NCI-H774 (cell line): ENCODE data around the gene SLC39A13.

ENCODE experiments used
- DNase-seq: peaks from one replicate; lab custom pipeline; 2025; lab: John Stamatoyannopoulos, UW

Gene SLC39A13

DNA sequence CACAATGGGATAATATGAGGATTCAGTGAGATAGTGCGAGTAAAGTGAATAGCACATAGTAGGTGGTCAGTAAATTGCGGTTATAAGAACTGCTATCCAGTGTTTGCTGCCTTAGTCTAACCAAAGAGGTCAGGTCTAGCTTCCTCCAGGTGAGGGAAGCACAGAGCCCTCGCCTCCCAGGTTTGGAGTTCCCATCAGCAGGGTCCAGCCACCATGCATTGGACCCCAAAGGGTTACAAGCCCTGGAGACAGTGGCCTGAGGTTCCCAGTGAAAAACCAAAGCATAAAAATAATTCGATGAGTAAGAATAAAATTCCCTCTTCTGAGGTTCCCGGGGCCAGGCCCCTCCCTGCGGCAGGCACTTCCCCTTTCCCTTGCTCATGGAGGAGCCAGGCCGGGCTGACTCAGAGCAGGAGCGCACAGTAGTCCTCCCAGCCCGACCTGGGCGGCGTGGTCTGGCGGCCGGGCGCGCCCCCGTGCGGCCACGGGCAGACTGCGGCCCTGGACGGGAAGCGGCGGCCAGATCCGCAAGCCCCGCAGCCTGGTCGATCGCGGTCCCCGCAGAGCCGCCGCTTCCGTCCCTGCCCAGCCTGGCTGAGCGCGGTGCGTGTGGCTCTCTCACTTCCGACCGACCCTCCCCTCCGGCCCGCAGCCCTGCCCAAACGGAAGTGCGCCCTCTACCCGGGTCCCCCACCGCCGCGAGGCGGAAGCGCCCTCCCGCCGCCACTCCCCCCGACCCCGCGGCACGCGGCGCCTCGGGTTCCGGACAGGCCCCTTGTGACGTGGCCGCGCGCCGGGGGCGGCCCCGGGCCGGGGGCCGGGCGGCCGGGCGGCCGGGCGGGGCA lies at the start of gene SLC39A13:
Gene SLC39A13 (plus strand): TSS at position 845 of the 845 bp plus-strand sequence. CDS start 1,505 bp downstream, outside the sequence.
- peak; percentile 90 for DNase-seq

DNA sequence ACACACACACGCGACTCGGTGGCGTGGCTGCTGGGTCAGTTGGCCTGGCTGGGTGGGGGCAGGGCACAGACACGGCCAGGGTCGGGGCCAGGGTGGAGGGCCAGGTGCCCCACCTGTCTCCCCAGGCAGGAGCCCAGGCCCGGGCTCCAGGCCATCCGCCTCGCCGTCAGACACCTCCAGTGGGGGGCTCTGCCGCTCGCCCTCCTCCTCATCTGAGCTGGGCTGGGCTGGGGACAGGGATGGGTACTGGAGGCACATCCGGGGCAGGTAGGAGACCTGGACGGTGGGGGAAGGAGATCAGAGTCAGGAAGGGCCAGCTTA lies 49.7 kb upstream of the SLC39A13 start:
- no peak for DNase-seq

DNA sequence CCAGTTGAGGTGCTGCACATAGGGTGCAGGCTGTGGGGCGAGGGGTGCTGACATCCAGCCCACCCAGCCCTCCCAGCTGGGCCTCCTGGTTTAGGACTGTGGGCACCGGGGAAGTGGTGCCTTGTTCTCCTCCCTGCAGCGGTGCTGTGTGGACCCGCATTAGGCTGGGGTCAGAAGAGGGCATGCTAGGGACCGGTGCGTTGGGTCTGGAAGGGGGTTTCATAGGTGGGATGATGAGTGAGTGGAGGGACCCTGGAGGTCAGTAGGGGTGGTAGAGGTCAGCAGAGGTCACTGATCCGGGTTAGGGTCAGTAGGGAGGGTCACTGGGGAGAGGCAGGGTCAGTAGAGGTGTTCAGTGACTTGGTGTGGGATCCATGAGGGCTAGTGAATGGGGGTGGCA lies 49.2 kb upstream of the SLC39A13 start:
- DNase-seq: no peak

DNA sequence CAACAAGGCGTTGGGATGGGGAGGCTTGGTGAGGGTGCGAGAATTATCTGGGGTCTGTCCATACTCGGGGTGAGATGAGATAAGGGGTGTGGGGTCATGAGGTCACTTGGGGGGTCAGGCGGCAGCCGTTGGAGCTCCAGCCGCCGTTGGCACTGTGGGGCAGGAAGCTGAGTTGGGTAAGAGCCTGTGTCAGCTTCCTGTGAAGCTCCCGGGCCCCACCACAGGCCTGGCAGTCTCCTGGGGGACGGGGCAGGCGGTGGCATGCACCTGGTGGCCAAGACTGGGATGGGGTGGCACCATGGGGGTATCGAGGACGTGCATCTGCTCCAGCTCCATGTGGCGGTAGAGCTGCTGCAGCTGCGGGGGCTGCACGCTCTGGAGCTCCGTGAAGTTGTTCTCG lies 48.8 kb upstream of the SLC39A13 start:
- DNase-seq: no peak

DNA sequence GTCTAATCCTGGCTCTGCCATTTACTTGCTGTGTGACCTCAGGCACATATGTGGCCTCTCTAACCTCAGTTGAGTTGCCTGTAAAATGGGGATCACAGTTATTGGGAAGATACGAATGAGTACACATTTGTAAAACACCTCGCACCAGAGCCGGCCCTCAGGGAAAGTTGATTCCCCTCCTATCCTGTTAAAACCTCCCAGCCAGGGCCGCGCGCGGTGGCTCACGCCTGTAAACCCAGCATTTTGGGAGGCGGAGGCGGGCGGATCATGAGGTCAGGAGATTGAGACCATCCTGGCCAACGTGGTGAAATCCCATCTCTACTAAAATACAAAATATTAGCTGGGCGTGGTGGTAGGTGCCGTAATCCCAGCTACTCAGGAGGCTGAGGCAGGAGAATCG lies 48.0 kb upstream of the SLC39A13 start:
- DNase-seq: no peak

DNA sequence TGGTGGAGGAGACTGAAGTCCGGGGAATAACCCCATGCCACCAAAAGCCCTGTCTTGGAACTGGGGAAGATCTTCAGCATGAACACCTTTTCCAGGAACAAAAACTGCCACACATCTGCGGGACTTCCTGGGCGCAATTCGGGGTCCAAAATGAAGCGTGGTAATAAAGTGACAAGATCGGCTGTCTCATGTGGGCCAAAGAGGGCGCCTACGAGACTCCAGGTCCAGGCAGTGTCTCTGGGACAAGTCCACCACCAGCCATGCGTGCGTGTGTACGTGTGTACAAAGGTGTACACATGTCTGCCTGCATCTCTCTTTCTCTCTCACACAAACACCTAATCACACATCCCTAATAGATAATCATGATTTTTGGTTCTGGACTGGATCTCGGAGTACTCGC lies 47.0 kb upstream of the SLC39A13 start:
- DNase-seq: no peak

DNA sequence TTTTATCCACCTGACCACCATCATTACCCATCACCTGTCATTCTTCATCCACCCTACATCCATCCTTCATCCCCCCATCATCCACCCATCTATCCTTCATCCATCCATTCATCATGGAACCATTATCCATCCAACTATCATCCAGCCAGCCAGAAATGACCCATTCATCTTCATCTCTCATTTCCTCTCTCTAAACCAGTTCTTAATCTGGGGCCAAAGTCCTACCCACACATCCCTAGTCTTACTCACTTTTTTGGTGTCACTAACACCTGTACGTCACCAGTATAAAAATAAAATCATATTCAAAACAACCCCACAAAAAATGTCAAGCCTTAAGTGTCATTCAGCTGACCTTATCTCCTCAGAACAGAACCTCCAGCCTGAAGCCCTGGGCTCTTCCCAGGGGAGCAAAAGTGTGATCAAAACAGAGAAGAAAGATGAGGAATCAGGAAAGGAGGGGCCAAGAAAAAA lies 42.3 kb upstream of the SLC39A13 start:
- DNase-seq: no peak

DNA sequence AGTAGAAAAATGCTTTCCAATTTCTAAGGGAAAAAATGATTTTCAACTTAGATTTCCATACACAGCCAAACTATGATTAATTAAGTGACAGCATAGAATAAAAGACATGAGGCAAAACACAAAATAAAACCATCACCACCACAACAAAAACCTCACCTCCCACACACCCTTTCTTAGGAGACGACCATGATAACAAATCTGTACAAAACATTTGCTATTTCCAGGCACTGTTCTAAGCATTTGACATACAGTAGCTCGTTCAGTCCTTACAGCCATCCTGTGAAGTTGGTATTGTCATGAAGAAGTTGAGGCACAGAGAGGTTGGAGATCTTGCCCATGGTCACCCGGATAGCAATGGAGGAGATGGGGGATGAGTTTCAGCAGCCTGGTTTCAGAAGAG lies 38.7 kb upstream of the SLC39A13 start:
- DNase-seq: no peak

DNA sequence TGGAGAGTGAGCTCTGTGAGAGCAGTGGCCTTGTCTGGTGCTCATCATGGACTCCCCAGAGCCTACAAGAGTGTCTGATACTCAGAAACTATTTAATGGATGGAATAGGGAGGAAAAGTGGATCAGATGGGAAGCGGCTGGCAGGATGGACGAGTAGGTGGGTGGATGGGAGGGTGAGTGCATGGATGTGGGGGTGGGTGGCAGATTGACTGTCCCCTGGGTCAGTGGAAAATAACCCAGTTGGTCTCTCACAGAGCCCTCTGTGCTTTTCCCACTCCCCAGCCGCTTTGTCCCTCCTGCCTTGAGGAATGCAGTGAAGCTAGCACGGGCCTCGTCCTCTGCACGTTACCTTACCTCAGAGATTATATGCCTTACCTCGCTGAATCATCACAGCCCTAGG lies 36.0 kb upstream of the SLC39A13 start:
- DNase-seq: no peak

DNA sequence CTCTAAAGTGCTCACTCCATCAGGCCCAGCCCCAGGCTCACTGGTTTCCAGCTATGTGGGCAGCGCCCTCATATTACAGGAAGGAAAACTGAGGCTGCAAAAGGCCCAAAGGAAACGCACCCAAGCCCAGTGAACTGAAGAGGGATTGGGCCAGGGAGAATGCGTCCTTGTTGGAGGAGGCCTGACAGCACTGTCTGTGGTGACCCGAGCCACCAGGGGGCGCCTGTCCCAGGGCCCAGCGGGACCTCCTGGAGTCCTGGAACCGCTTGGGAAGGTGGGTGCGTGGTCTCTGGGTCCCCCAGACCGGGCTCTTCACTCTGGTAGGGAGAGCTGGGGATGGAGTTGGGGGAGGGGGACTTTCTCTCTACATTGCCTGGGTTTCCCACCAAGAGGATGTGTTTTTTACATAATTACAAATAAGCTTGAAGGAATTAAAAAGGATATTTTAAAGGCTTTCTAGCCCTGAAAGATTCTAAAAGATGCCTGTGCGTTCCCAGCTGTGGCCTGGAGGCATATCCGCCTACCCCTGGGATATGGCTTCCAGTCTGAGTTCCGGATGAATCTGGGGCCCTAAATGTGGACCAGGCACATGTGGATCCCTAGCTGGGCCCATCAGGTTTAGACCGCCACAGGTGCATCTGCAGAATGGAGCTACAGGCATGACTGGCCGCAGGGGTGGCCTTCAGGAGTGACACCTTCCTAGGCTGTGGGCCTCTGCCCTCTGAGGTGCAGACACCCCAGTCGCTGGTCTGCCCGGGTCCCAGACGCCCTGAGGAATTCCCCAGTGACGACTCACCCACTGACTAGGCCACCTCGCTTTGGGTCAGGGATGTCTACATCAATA lies 34.3 kb upstream of the SLC39A13 start:
- peak; percentile 59 for DNase-seq

DNA sequence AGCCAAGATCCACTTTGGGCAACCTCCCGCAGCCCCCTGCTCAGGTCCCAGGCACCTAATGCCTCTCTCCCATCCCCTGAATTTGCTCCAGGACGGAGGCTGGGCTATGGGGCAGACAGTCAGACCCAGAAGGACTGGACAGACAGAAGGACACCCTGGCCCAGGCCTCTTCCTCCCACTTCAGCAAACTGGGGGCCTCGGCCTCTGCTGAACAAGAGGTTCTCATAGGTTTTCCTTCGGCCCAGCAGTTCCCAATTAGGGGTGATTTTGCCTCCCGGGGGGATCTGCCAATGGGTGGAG lies 33.7 kb upstream of the SLC39A13 start:
- DNase-seq: no peak

DNA sequence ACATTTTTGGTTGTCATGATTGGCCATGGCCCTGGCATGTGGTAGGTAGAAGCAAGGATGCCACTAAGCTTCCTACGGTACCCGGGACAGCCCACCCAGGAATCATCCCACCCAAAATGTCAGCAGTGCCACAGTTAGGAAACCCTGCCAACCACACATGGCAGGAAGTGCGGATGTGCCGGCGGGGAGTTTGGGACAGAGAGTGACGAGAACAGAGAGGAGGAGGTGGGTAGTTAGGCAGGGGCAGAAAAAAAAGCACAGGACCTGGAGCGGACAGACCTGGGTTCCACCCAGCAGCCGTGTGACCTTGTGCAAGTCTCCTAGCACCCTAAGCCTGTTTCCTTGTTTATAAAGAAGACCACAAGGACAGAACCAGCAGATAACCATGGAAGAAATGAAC lies 33.4 kb upstream of the SLC39A13 start:
- DNase-seq: no peak

DNA sequence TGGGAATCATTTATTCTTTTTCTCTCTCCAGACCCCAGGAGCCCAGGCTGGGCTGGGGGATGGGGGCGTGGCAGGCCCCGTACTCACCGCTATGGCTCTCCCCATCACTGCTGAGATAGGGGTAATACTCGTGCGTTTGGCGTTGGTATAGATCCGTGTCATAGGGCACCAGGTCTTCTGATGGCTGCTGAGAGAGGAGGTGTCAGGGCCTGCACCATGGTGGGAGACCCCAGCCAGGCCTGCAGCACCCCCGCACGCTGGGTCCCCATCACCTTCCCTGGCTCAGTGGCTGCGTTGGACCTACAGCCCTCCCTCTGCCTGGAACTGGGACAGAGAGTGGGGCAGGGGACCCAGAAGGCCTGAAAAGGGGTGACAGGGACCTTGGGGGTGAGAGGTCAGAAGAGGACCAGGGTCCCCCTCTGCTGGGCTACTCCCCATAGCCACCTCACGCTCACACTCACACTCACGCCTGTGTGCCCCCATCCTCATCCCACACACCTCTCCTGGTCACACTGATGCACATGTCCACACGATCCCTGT lies 32.8 kb upstream of the SLC39A13 start:
- DNase-seq: no peak

DNA sequence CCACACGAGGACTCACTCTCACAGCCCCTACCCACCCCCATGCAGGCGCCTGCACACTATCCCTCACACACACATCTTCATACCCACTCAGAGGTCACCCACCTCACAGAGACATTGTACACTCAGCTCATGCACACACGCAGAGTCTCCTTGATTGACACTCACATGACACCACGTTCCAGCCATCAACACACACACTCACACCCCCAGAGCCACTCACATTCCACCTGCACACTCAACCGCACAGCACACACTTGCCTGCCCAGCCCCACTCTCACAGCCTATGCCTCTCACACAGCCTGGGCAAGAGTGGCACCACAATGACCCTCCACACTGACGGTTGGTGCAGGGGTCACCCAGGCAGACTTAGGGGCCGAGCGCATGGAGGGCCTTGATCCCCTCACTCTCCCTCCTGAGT lies 32.3 kb upstream of the SLC39A13 start:
- DNase-seq: no peak

DNA sequence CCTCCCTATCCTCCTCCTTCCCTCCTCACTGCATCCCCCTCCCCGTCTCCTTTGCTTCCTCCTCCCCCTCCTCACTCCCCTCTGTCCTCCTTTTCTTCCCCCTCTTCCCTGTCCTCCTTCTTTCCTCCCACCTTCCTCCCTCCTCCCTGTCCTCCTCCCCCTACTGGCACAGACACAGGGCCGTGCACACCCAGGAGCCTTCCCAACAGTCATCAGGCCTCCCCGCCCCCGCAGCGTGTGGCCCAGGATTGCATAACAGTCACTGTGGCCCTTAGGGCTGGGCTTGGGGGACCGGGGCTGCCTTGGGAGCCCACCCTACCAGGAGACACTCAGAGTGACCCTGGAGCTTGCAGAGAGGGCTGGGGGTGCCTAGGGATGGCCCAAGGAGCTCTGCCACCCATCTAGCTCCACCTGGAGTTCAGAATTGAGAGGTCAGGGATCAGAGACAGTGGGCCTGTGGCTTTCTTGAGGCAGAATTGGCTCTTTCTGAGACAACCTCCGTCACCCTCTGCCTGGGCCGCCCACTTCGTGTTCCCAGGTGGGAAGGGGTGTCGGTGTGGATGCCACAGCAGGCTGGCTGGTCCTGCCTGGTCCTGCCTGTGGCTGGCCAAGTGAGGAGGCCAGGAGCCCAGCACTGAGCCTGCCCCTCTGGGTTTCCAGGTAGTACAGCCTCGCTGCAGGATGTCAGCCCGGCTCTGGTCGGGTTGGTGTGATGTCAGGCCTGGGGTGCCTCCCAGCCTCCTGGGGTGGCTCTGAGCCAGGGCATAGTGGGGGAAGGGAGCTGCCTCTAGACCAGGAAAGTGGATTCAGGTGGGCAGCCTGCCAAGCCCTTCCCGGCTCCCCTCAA lies 31.6 kb upstream of the SLC39A13 start:
- DNase-seq: no peak

DNA sequence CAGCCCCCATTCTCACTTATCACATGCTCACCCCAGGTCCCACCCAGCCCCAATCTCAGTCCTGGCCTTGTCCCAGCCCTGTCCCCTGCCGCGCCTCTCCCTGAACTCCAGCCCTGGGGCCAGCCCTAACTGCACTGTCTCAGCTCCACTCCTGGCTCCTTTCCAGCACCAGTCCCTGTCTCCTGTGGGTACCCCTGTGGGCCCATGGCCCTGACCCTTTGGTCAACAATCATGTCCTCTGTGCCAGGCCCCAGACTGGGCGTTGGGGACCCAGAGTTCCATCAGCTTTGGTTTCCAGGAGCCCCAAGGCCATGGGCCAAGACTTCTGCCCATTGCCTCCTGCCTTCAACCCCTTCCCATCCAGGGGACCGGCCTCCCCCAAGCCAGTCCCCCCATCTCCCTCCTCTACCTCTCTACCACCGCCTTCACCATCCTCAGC lies 30.8 kb upstream of the SLC39A13 start:
- no peak for DNase-seq

DNA sequence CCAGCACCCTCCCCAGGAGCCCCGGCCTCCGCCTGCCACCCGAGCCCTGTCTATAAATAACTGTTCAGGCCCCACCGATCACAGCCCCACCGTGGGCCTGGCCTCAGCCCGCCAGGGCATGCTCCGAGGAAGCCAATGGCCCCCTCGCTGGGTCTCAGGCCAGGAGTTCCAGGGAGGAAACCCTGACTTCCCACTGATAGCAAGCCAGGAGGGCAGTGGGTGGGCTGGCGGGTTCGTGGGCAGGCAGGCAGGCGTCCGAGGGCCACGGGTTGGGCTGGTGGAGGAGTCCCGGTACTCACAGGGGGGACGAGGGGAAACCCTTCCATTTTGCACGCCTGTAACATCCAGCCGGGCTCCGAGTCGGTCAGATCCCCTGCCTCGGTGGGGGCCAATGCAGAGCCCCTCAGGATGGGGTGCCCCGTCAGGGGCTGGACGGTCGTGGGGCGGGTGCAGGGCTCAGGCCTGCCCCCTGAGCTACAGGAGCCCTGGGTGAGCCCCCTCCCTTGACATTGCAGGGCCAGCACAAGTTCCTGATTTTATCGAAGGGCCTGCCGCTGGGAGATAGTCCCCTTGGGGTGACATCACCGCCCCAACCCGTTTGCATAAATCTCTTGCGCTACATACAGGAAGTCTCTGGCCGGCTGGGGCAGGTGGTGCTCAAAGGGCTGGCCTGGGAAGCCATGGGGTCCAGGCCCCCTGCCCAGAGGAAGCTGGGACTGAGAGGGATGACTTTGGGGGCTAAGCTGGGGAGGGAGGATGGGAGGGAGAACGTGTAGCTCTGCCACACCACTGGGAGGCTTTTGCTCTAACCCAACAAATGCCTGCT lies 30.2 kb upstream of the SLC39A13 start, which contains the start of gene SPI1:
Gene SPI1 (minus strand): TSS at position 538 of the 826 bp plus-strand sequence. CDS start 194 bp downstream, at position 344.
- no peak for DNase-seq

DNA sequence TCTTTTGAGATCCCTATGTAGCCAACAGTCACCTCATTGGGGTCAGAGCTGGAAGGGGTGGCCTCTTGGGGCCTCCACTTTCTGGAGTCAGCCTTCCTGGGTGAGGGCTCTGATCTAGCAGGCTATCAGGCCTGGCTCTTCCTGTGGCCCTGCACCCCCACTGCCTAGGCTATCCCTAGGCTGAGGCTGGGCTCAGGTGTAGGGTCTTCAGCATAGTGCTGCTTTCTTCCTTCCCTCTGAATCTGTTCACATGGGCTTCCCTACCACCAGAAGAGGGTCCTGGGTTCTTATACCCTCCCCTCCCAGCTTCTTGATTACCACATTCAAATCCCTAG lies 29.6 kb upstream of the SLC39A13 start:
- no peak for DNase-seq

DNA sequence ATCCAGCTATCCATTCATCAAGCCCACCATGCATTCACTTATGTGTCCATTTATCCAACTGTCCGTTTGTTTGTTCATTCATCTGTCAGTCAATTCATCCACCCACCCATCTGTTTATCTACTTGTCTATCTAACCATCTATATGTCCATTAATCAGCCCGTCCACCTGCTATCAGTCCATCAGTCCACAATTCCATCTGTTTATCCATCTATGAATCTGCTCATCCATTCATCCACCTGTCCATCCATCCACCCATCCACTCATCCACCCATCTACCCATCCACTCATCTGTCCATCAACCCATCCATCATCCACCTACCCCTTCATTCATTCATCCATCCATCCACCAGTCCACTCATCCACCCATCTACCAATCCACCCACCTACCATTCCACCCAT lies 29.1 kb upstream of the SLC39A13 start:
- DNase-seq: no peak

DNA sequence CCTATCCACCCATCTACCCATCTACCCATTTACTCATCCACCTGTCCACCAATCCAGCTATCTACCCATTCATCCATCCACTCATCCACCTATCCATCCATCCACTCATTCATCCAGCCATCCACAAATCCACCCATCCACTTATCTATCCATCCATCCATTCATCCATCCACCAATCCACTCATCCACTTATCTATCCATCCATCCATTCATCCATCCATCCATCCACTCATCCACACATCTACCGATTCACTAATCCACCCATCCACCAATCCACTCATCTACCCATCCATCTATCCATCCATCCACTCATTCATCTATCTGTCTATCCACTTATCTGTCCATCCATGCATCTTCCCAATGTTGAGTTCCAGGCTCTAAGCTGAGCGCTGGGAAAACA lies 28.3 kb upstream of the SLC39A13 start:
- DNase-seq: no peak

DNA sequence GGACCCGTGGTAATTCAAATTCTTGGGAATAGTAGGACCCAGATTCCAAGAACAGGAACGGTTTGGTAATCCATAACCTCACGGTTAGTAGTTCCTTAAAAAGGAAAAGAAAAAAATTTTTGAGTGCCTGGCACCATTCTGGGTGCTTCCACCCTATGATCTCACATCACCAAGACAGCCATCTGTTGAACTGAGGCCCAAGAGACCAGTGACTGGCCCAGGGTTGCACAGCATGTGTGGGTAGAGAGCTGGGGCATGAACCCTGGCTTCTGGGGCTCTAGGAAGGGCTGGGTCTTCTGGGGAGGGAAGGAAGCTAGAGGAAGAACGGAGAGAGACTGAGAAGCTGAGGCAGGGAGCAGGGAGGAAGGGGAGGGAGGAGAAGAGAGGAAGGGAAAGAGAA lies 25.3 kb upstream of the SLC39A13 start:
- DNase-seq: no peak
